Measurements from ENCODE around the gene ASGR1.

DNA sequence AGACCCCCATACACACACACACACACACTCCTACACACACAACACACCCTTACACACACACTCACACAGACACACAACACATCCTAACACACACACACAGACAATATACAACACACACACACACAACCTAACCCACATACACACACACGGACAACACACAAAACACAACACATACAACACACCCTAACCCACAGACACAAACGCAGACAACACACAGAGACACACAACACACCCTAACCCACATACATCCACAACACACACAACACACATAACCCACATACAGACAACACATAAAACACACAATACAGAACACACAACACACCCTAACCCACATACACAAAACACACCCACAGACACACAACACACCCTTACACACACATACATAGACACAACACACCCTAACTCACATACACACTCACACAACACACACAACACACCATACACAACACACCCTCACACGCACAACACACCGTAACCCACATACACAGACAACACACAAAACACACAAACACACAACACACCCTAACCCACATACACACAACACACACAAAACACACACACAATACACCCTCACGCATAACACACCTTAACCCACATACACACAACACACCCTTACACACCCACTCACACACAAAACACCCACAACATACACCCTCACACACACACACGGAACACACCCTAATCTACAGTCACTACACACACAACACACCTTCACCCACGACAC is 4.4 kb downstream of the ASGR1 start:
- TF ChIP-seq POLR2A (IDR thresholded peaks at IDR 0.05; ENCODE audit: low read depth, low read length) (no peak), SMC3 (IDR thresholded peaks at IDR 0.05; ENCODE audit: low read depth, low read length) (no peak), MAFK (IDR thresholded peaks at IDR 0.05; ENCODE audit: low read depth, low read length) (no peak), RAD21 (IDR thresholded peaks at IDR 0.05; ENCODE audit: low read length) (no peak), FOS (IDR thresholded peaks at IDR 0.05; ENCODE audit: low read depth, low read length) (no peak), MAZ (IDR thresholded peaks at IDR 0.05; ENCODE audit: borderline replicate concordance, low read depth, low read length) (no peak), BHLHE40 (IDR thresholded peaks at IDR 0.05; ENCODE audit: low read depth, low read length) (no peak), CEBPB (IDR thresholded peaks at IDR 0.05; ENCODE audit: low read depth, low read length) (no peak), RFX5 (IDR thresholded peaks at IDR 0.05; ENCODE audit: low read depth, low read length) (no peak), CHD1 (IDR thresholded peaks at IDR 0.05; ENCODE audit: low read depth, low read length) (no peak), MXI1 (IDR thresholded peaks at IDR 0.05; ENCODE audit: borderline replicate concordance, low read depth, low read length) (no peak)
- TF ChIP-seq, protein P1, sequence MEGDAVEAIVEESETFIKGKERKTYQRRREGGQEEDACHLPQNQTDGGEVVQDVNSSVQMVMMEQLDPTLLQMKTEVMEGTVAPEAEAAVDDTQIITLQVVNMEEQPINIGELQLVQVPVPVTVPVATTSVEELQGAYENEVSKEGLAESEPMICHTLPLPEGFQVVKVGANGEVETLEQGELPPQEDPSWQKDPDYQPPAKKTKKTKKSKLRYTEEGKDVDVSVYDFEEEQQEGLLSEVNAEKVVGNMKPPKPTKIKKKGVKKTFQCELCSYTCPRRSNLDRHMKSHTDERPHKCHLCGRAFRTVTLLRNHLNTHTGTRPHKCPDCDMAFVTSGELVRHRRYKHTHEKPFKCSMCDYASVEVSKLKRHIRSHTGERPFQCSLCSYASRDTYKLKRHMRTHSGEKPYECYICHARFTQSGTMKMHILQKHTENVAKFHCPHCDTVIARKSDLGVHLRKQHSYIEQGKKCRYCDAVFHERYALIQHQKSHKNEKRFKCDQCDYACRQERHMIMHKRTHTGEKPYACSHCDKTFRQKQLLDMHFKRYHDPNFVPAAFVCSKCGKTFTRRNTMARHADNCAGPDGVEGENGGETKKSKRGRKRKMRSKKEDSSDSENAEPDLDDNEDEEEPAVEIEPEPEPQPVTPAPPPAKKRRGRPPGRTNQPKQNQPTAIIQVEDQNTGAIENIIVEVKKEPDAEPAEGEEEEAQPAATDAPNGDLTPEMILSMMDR (conservative IDR thresholded peaks at IDR 0.05; ENCODE audit: low read depth, low read length): no peak
- TF ChIP-seq, protein P2, sequence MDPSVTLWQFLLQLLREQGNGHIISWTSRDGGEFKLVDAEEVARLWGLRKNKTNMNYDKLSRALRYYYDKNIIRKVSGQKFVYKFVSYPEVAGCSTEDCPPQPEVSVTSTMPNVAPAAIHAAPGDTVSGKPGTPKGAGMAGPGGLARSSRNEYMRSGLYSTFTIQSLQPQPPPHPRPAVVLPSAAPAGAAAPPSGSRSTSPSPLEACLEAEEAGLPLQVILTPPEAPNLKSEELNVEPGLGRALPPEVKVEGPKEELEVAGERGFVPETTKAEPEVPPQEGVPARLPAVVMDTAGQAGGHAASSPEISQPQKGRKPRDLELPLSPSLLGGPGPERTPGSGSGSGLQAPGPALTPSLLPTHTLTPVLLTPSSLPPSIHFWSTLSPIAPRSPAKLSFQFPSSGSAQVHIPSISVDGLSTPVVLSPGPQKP (IDR thresholded peaks at IDR 0.05; ENCODE audit: borderline replicate concordance, low read depth, low read length): no peak
- TF ChIP-seq, protein P3, sequence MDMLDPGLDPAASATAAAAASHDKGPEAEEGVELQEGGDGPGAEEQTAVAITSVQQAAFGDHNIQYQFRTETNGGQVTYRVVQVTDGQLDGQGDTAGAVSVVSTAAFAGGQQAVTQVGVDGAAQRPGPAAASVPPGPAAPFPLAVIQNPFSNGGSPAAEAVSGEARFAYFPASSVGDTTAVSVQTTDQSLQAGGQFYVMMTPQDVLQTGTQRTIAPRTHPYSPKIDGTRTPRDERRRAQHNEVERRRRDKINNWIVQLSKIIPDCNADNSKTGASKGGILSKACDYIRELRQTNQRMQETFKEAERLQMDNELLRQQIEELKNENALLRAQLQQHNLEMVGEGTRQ (IDR thresholded peaks at IDR 0.05; ENCODE audit: low read depth, low read length): no peak
